HG02642 (cell line): ENCODE results near the gene MARCHF10.
"Not testable (repeated sequence)": the region's sequence is repeated elsewhere in the genome, so short reads cannot be mapped to it uniquely, and the experiment has no call there.

Experiments
- ATAC-seq: cut with Tn5 transposase; IDR thresholded peaks from one replicate; pipeline ENCODE4 v1.9.1; 2021; ENCODE audit warnings: mild to moderate bottlenecking; ENCODE audit not compliant: unreplicated experiment, poor library complexity

The MARCHF10 gene

GRCh38 chr17:62791235-62791734, 16.8 kb downstream of the MARCHF10 start:
- no peak for ATAC-seq

GRCh38 chr17:62790564-62790986, 17.5 kb downstream of the MARCHF10 start:
- no peak for ATAC-seq

- ATAC-seq, result no peak
Measured at GRCh38 chr17:62787366-62787765, 20.7 kb downstream of the MARCHF10 start.

GRCh38 chr17:62786646-62787045, 21.5 kb downstream of the MARCHF10 start:
- ATAC-seq, result no peak

GRCh38 chr17:62785983-62786382, 22.1 kb downstream of the MARCHF10 start:
- ATAC-seq, result not testable (repeated sequence)

GRCh38 chr17:62782730-62783270, 25.3 kb downstream of the MARCHF10 start:
- no peak for ATAC-seq

GRCh38 chr17:62781831-62782251, 26.3 kb downstream of the MARCHF10 start:
- ATAC-seq, result no peak

- ATAC-seq, result no peak
Measured at GRCh38 chr17:62781356-62781755, 26.8 kb downstream of the MARCHF10 start.

- no peak for ATAC-seq
Measured at GRCh38 chr17:62780951-62781350, 27.2 kb downstream of the MARCHF10 start.

- ATAC-seq, result no peak
Measured at GRCh38 chr17:62780269-62780668, 27.8 kb downstream of the MARCHF10 start.

GRCh38 chr17:62778990-62779681, 29.0 kb downstream of the MARCHF10 start:
- ATAC-seq, result no peak

GRCh38 chr17:62775876-62776275, 32.2 kb downstream of the MARCHF10 start:
- ATAC-seq, result no peak

GRCh38 chr17:62774338-62774737, 33.8 kb downstream of the MARCHF10 start:
- no peak for ATAC-seq

- ATAC-seq, result no peak
Measured at GRCh38 chr17:62767997-62768396, 40.1 kb downstream of the MARCHF10 start.

GRCh38 chr17:62765351-62765750, 42.8 kb downstream of the MARCHF10 start:
- no peak for ATAC-seq

- ATAC-seq, result no peak
Measured at GRCh38 chr17:62763891-62764600, 44.1 kb downstream of the MARCHF10 start.

GRCh38 chr17:62761884-62762283, 46.2 kb downstream of the MARCHF10 start:
- no peak for ATAC-seq

GRCh38 chr17:62760945-62761267, 47.2 kb downstream of the MARCHF10 start:
- ATAC-seq, result no peak

- ATAC-seq, result no peak
Measured at GRCh38 chr17:62760059-62760944, 47.8 kb downstream of the MARCHF10 start.

- no peak for ATAC-seq
Measured at GRCh38 chr17:62757500-62757951, 50.6 kb downstream of the MARCHF10 start.
